Breast epithelium (tissue), 3 donors: Measurements from ENCODE around the gene STK17A.

Experiments
- CTCF ChIP-seq, 3 donors: fragments of 450-650 bp; IDR thresholded peaks; one replicate each; pipeline ENCODE4 v1.5.1; 2016 to 2017; ENCODE audit warnings: antibody characterized with exemption in 3 of 3, mild to moderate bottlenecking in 3 of 3, moderate library complexity in 3 of 3
- POLR2A ChIP-seq: fragments of 450-650 bp; IDR thresholded peaks from one replicate; pipeline ENCODE4 v1.6.1; 2016; ENCODE audit warnings: antibody characterized with exemption, mild to moderate bottlenecking, moderate library complexity

GRCh38 chr7:43537765-43538403, 45.0 kb upstream of the STK17A start:
- TF ChIP-seq POLR2A, result no peak
- TF ChIP-seq CTCF (IDR thresholded peaks at IDR 0.05), result no peak
